HG02678 (cell line): ENCODE measurements around the gene CD22.
"Not testable (repeated sequence)": the region's sequence is repeated elsewhere in the genome, so short reads cannot be mapped to it uniquely, and the experiment has no call there.

Experiments
- ATAC-seq: cut with Tn5 transposase; IDR thresholded peaks from one replicate; pipeline ENCODE4 v1.9.1; 2021; ENCODE audit warnings: mild to moderate bottlenecking, moderate library complexity; ENCODE audit not compliant: unreplicated experiment

The CD22 gene

GRCh38 chr19:35328851-35329285 is at the start of gene CD22:
CD22 (plus strand) TSS chr19:35329187; CDS start chr19:35332041, 2,854 bp downstream.
- ATAC-seq = no peak

- no peak for ATAC-seq
Observed at GRCh38 chr19:35279374-35279773, 49.6 kb upstream of the CD22 start.

GRCh38 chr19:35279985-35280821 is 48.8 kb upstream of the CD22 start:
- no peak for ATAC-seq

- ATAC-seq = no peak
Observed at GRCh38 chr19:35281303-35281702, 47.7 kb upstream of the CD22 start.

GRCh38 chr19:35284153-35285094 is 44.6 kb upstream of the CD22 start:
- no peak for ATAC-seq

GRCh38 chr19:35285095-35285449 is 43.9 kb upstream of the CD22 start:
- ATAC-seq = no peak

- not testable (repeated sequence) for ATAC-seq
Observed at GRCh38 chr19:35285465-35285864, 43.5 kb upstream of the CD22 start.

GRCh38 chr19:35286101-35286500 is 42.9 kb upstream of the CD22 start:
- ATAC-seq = not testable (repeated sequence)

- no peak for ATAC-seq
Observed at GRCh38 chr19:35287713-35288112, 41.3 kb upstream of the CD22 start.

- no peak for ATAC-seq
Observed at GRCh38 chr19:35288331-35288730, 40.7 kb upstream of the CD22 start.

- ATAC-seq = no peak
Observed at GRCh38 chr19:35288906-35289305, 40.1 kb upstream of the CD22 start.

GRCh38 chr19:35290381-35291127 is 38.4 kb upstream of the CD22 start:
- ATAC-seq = no peak

- no peak for ATAC-seq
Observed at GRCh38 chr19:35291259-35291658, 37.7 kb upstream of the CD22 start.

- no peak for ATAC-seq
Observed at GRCh38 chr19:35291916-35292315, 37.1 kb upstream of the CD22 start, which contains the start of gene MAG. MAG (plus strand) TSS chr19:35292161; CDS start chr19:35295409, 3,248 bp downstream.

- ATAC-seq = no peak
Observed at GRCh38 chr19:35292421-35293362, 36.3 kb upstream of the CD22 start.

- no peak for ATAC-seq
Observed at GRCh38 chr19:35293363-35293739, 35.6 kb upstream of the CD22 start.

- no peak for ATAC-seq
Observed at GRCh38 chr19:35293808-35294207, 35.2 kb upstream of the CD22 start.

- no peak for ATAC-seq
Observed at GRCh38 chr19:35294328-35294727, 34.7 kb upstream of the CD22 start.

GRCh38 chr19:35294859-35295791 is 33.9 kb upstream of the CD22 start:
- ATAC-seq = no peak
